ENCODE results near the gene FTSJ3. TPM values are rescaled to one million over a fixed set of nuclear protein-coding genes. Genes with fewer than 3 reads are reported as not detected.

FTSJ3 gene
- total and polyA plus RNA-seq, 4 donors, result 10.5 to 31.1 (median 19.2) TPM

DNA sequence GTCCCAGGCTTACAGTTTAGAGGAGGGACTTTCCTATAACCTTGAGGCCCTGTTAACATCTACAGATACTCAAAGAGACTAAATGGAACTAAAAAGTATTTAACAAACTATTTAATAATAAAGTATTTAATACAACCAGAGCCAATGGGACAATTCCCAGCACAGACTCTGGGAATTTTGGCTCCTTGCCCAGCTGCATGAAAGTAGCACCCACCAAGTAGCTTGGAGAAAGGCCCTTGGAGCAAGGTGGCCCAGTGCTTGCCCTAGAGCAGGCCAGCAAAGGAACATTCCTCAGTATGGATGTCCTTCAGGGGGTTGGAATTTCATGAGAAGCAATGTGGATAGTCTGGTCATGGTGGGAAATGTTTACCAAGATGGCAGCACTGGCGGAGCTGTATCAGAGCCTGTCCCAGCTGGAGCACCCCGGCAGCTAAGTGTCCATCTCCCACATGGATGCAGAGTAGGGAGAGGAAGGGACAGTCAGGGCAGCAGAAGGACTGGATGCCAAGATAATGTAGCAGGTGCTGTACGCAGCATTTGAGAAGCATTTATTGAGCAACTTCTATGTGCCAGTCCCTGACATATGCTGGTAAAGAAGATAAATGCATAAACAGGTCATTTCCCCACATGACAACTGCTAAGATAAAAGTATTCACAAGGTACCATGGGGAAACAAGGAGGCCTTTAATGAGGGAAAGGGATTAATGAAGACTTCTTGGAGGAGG lies 20.2 kb upstream of the FTSJ3 start:
- Histone ChIP-seq H3K9ac (ENCODE audit: low read depth in 1 of 2, low read length in 2 of 2) (no peak overlapping the region), H3K36me3 (ENCODE audit: control insufficient read depth in 4 of 4, insufficient read depth in 3 of 4, low read depth in 1 of 4, low read length in 3 of 4) (no peaks in the 10 kb centered on the region), H3K27ac (ENCODE audit: low read depth in 1 of 2, low read length in 2 of 2) (no peak overlapping the region), H3K4me1 (ENCODE audit: control insufficient read depth in 4 of 4, insufficient read depth in 4 of 4, low read length in 3 of 4) (peaks cover 0 to 10% (median 2%) of the 10 kb centered on the region in 4 donors), H3K4me3 (ENCODE audit: low read depth in 1 of 3, low read length in 3 of 3) (no peak overlapping the region), H3K27me3 (ENCODE audit: control insufficient read depth in 4 of 4, insufficient read depth in 4 of 4, low read length in 3 of 4) (no peaks in the 10 kb centered on the region), H3K9me3 (ENCODE audit: control insufficient read depth in 4 of 4, low read length in 3 of 4) (no peaks in the 10 kb centered on the region)
- 67% methylated on average over 3 of the region's 3 CpGs for WGBS
- no peak for DNase-seq (ENCODE audit: low spot score)
- no peak for TF ChIP-seq FOXA1 (IDR thresholded peaks at IDR 0.05)
- no peak for TF ChIP-seq NR2F2 (IDR thresholded peaks at IDR 0.05)

DNA sequence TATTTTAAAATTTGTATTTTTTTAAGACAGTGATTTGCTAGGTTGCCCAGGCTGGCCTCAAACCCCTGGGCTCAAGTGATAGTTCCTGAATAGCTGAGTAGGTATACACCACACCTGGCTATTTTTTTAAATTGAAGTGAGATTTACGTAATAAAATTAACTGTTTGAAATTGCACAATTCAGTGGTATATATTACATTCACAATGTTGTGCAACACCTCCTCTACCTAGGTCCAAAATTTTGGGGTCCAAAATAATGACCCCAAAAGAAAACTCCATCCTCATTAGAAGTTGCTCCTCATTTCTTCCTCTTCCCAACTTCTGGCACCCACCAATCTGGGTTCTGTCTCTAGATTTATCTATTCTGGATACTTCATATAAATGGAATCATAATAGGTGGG lies 18.0 kb upstream of the FTSJ3 start:
- H3K36me3 ChIP-seq (ENCODE audit: control insufficient read depth in 4 of 4, insufficient read depth in 3 of 4, low read depth in 1 of 4, low read length in 3 of 4), result no peaks in the 10 kb centered on the region
- no peak overlapping the region for H3K9ac ChIP-seq (ENCODE audit: low read depth in 1 of 2, low read length in 2 of 2)
- no peak overlapping the region for H3K4me3 ChIP-seq (ENCODE audit: low read depth in 1 of 3, low read length in 3 of 3)
- DNase-seq (ENCODE audit: low spot score), result no peak
- TF ChIP-seq FOXA1 (IDR thresholded peaks at IDR 0.05) (no peak), JUND (IDR thresholded peaks at IDR 0.05) (no peak), FOXA2 (IDR thresholded peaks at IDR 0.05) (no peak), YY1 (IDR thresholded peaks at IDR 0.05) (no peak), SP1 (IDR thresholded peaks at IDR 0.05) (no peak), EGR1 (IDR thresholded peaks at IDR 0.05; ENCODE audit: low read depth in 2 of 2) (no peak), NR2F2 (IDR thresholded peaks at IDR 0.05) (no peak), RAD21 (IDR thresholded peaks at IDR 0.05) (no peak), HNF4G (IDR thresholded peaks at IDR 0.05) (no peak), RXRA (IDR thresholded peaks at IDR 0.05) (no peak), HNF4A (conservative IDR thresholded peaks at IDR 0.05) (no peak), TAF1 (conservative IDR thresholded peaks at IDR 0.05) (no peak)
- TF ChIP-seq, protein P1, sequence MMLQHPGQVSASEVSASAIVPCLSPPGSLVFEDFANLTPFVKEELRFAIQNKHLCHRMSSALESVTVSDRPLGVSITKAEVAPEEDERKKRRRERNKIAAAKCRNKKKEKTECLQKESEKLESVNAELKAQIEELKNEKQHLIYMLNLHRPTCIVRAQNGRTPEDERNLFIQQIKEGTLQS (IDR thresholded peaks at IDR 0.05), result no peak
- TF ChIP-seq, protein P2, sequence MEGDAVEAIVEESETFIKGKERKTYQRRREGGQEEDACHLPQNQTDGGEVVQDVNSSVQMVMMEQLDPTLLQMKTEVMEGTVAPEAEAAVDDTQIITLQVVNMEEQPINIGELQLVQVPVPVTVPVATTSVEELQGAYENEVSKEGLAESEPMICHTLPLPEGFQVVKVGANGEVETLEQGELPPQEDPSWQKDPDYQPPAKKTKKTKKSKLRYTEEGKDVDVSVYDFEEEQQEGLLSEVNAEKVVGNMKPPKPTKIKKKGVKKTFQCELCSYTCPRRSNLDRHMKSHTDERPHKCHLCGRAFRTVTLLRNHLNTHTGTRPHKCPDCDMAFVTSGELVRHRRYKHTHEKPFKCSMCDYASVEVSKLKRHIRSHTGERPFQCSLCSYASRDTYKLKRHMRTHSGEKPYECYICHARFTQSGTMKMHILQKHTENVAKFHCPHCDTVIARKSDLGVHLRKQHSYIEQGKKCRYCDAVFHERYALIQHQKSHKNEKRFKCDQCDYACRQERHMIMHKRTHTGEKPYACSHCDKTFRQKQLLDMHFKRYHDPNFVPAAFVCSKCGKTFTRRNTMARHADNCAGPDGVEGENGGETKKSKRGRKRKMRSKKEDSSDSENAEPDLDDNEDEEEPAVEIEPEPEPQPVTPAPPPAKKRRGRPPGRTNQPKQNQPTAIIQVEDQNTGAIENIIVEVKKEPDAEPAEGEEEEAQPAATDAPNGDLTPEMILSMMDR (IDR thresholded peaks at IDR 0.05; ENCODE audit: low read depth, low read length, missing input control), result no peak
- TF ChIP-seq, protein P3, sequence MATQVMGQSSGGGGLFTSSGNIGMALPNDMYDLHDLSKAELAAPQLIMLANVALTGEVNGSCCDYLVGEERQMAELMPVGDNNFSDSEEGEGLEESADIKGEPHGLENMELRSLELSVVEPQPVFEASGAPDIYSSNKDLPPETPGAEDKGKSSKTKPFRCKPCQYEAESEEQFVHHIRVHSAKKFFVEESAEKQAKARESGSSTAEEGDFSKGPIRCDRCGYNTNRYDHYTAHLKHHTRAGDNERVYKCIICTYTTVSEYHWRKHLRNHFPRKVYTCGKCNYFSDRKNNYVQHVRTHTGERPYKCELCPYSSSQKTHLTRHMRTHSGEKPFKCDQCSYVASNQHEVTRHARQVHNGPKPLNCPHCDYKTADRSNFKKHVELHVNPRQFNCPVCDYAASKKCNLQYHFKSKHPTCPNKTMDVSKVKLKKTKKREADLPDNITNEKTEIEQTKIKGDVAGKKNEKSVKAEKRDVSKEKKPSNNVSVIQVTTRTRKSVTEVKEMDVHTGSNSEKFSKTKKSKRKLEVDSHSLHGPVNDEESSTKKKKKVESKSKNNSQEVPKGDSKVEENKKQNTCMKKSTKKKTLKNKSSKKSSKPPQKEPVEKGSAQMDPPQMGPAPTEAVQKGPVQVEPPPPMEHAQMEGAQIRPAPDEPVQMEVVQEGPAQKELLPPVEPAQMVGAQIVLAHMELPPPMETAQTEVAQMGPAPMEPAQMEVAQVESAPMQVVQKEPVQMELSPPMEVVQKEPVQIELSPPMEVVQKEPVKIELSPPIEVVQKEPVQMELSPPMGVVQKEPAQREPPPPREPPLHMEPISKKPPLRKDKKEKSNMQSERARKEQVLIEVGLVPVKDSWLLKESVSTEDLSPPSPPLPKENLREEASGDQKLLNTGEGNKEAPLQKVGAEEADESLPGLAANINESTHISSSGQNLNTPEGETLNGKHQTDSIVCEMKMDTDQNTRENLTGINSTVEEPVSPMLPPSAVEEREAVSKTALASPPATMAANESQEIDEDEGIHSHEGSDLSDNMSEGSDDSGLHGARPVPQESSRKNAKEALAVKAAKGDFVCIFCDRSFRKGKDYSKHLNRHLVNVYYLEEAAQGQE (IDR thresholded peaks at IDR 0.05), result no peak
- TF ChIP-seq, protein P4, sequence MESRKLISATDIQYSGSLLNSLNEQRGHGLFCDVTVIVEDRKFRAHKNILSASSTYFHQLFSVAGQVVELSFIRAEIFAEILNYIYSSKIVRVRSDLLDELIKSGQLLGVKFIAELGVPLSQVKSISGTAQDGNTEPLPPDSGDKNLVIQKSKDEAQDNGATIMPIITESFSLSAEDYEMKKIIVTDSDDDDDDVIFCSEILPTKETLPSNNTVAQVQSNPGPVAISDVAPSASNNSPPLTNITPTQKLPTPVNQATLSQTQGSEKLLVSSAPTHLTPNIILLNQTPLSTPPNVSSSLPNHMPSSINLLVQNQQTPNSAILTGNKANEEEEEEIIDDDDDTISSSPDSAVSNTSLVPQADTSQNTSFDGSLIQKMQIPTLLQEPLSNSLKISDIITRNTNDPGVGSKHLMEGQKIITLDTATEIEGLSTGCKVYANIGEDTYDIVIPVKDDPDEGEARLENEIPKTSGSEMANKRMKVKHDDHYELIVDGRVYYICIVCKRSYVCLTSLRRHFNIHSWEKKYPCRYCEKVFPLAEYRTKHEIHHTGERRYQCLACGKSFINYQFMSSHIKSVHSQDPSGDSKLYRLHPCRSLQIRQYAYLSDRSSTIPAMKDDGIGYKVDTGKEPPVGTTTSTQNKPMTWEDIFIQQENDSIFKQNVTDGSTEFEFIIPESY (IDR thresholded peaks at IDR 0.05), result no peak
- TF ChIP-seq, protein P5, sequence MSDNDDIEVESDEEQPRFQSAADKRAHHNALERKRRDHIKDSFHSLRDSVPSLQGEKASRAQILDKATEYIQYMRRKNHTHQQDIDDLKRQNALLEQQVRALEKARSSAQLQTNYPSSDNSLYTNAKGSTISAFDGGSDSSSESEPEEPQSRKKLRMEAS (IDR thresholded peaks at IDR 0.05), result no peak
- H3K27me3 ChIP-seq (ENCODE audit: control insufficient read depth in 4 of 4, insufficient read depth in 4 of 4, low read length in 3 of 4), result no peaks in the 10 kb centered on the region
- no peaks in the 10 kb centered on the region for H3K9me3 ChIP-seq (ENCODE audit: control insufficient read depth in 4 of 4, low read length in 3 of 4)
- peaks cover 6 to 23% (median 16%) of the 10 kb centered on the region in 4 donors for H3K4me1 ChIP-seq (ENCODE audit: control insufficient read depth in 4 of 4, insufficient read depth in 4 of 4, low read length in 3 of 4)
- no peak overlapping the region for H3K27ac ChIP-seq (ENCODE audit: low read depth in 1 of 2, low read length in 2 of 2)
- 1% methylated on average over 1 of the region's 1 CpG for WGBS
